ENCODE measurements around the gene TCF15. TPM values are rescaled to one million over a fixed set of nuclear protein-coding genes. Genes with fewer than 3 reads are reported as not detected.

Gene TCF15
- total RNA-seq, 5 donors from 2014 or later (not counting 1 experiment from before 2014, with no cell fraction given) = not detected

Other genes starting within 250 kb of the TCF15 start
- 10 to 100 TPM in 3 of 5 donors, 1 to 10 TPM in 2; 3.2 to 19.2 (median 16.0) TPM for gene TRIB3, start 229.5 kb downstream of the TCF15 start, total RNA-seq
- gene RBCK1, start 202.0 kb downstream of the TCF15 start, total RNA-seq = 100 to 1,000 TPM in 3 of 5 donors, 10 to 100 TPM in 2; 87.0 to 110 (median 105) TPM
- 10 to 100 TPM; 28.9 to 42.7 (median 39.5) TPM for gene TBC1D20, start 147.8 kb downstream of the TCF15 start, total RNA-seq
- gene CSNK2A1, start 66.5 kb downstream of the TCF15 start, total RNA-seq = 10 to 100 TPM; 73.7 to 84.4 (median 77.4) TPM
- 10 to 100 TPM in 1 of 5 donors, 1 to 10 TPM in 4; 1.5 to 10.1 (median 7.3) TPM for gene SRXN1, start 42.9 kb upstream of the TCF15 start, total RNA-seq
- gene SCRT2, start 65.5 kb upstream of the TCF15 start, total RNA-seq = not detected
- not detected for gene SLC52A3, start 158.2 kb upstream of the TCF15 start, total RNA-seq
- gene FAM110A, start 223.4 kb upstream of the TCF15 start, total RNA-seq = 10 to 100 TPM; 12.7 to 27.9 (median 26.9) TPM